GM12801 (cell line): Measurements from ENCODE around the gene MED13.

Experiments used
- TF ChIP-seq, protein P1 (sequence below): IDR thresholded peaks from one replicate; pipeline ENCODE4 v1.5.1; 2011; ENCODE audit warnings: control low read depth; ENCODE audit not compliant: insufficient read length; ENCODE audit errors: extremely low read depth

MED13 gene

DNA sequence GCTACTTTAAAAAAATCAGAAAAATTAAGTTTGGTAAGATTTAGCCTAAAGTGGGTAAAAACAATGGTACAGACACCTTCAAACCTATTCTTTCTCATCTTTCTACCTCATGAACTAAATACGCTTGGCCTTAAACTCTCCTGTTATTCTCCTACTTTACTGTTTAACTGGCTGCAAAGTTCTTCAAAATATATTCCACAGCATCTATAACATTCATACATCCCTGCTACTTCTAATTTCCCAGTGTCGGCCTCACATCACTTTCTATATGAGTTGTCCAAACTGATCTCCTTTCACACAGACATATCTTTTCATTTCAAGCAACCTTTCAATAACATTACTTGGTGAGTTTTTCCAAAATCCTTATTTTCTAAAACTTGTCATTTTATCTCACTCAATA, 64.0 kb downstream of the MED13 start:
- TF ChIP-seq, protein P1, sequence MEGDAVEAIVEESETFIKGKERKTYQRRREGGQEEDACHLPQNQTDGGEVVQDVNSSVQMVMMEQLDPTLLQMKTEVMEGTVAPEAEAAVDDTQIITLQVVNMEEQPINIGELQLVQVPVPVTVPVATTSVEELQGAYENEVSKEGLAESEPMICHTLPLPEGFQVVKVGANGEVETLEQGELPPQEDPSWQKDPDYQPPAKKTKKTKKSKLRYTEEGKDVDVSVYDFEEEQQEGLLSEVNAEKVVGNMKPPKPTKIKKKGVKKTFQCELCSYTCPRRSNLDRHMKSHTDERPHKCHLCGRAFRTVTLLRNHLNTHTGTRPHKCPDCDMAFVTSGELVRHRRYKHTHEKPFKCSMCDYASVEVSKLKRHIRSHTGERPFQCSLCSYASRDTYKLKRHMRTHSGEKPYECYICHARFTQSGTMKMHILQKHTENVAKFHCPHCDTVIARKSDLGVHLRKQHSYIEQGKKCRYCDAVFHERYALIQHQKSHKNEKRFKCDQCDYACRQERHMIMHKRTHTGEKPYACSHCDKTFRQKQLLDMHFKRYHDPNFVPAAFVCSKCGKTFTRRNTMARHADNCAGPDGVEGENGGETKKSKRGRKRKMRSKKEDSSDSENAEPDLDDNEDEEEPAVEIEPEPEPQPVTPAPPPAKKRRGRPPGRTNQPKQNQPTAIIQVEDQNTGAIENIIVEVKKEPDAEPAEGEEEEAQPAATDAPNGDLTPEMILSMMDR: no peak

GRCh38 chr17:62000186-62000585, 64.9 kb downstream of the MED13 start:
- TF ChIP-seq, protein P1: no peak

- TF ChIP-seq, protein P1: no peak
Observed at GRCh38 chr17:61997664-61998063, 67.4 kb downstream of the MED13 start.

GRCh38 chr17:61996916-61997605, 68.0 kb downstream of the MED13 start:
- TF ChIP-seq, protein P1: no peak

DNA sequence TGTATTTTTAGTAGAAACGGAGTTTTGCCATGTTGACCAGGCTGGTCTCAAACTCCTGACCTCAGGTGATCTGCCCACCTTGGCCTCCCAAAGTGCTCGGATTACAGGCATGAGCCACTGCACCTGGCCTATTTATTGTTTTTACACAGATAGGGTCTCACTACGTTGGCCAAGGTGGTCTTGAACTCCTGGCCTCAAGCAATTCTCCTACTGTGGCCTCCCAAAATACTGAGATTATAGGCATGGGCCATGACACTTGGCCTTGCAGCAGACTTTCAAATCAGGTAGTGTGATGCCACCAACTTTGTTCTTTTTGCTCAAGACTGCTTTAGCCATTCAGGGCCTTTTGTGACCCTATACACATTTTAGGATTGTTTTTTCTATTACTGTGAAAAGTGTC, 75.6 kb downstream of the MED13 start:
- TF ChIP-seq, protein P1: no peak

- TF ChIP-seq, protein P1: no peak
Observed at GRCh38 chr17:61986898-61987297, 78.2 kb downstream of the MED13 start.

DNA sequence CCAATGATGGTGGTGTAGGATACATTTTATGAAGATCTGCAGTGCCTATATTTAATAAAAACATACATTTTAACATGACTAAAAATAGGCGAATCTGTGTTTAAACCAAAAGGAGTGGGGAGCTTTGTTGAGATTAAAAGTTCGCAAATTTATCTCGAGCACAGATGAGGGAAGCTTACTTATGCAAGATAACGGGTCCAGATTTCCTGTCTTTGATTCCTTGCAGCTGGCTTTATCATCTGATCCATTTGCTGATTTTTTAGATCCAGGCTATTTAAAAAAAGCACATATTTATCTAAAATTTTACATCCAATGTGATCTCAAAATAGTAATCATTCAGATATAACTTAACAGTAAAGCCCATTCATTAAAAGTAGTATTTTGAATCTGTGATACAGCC, 80.3 kb downstream of the MED13 start:
- TF ChIP-seq, protein P1: no peak
